Choroid plexus epithelial cell (primary cell): ENCODE data around the gene DPP10.

Experiments used
- DNase-seq: peaks from one replicate; pipeline ENCODE4 v3.0.0-alpha.2; 2010; ENCODE audit warnings: low read depth
- H3K4me3 ChIP-seq: 2 replicates; pipeline ENCODE4 v1.5.1; 2011; ENCODE audit warnings: low read depth, mild to moderate bottlenecking, control low read depth, low read length, moderate library complexity
- CTCF ChIP-seq: conservative IDR thresholded peaks from 2 replicates; pipeline ENCODE4 v1.5.1; 2011; ENCODE audit warnings: low read depth, mild to moderate bottlenecking, control low read depth, inconsistent platforms, low read length, moderate library complexity

The DPP10 gene

GRCh38 chr2:115480741-115481140, 1038.3 kb downstream of the DPP10 start:
- H3K4me3 ChIP-seq, result no peak overlapping the region
- TF ChIP-seq CTCF, result no peak
- no peak for DNase-seq

- no peak overlapping the region for H3K4me3 ChIP-seq
- no peak for DNase-seq
- no peak for TF ChIP-seq CTCF
Measured at GRCh38 chr2:115481842-115482241, 1039.4 kb downstream of the DPP10 start.

GRCh38 chr2:115483666-115484065, 1041.2 kb downstream of the DPP10 start:
- DNase-seq, result no peak
- TF ChIP-seq CTCF, result no peak
- no peak overlapping the region for H3K4me3 ChIP-seq

GRCh38 chr2:115484486-115484885, 1042.0 kb downstream of the DPP10 start:
- DNase-seq, result no peak
- H3K4me3 ChIP-seq, result no peak overlapping the region
- no peak for TF ChIP-seq CTCF

GRCh38 chr2:115484983-115485382, 1042.5 kb downstream of the DPP10 start:
- no peak for TF ChIP-seq CTCF
- no peak for DNase-seq
- H3K4me3 ChIP-seq, result no peak overlapping the region

GRCh38 chr2:115491186-115491793, 1048.8 kb downstream of the DPP10 start:
- H3K4me3 ChIP-seq, result no peak overlapping the region
- DNase-seq, result no peak
- TF ChIP-seq CTCF, result no peak

GRCh38 chr2:115505331-115505730, 1062.9 kb downstream of the DPP10 start:
- no peak for TF ChIP-seq CTCF
- no peak overlapping the region for H3K4me3 ChIP-seq
- DNase-seq, result no peak
